ENCODE measurements around the gene UBE2E3. TPM values are rescaled to one million over a fixed set of nuclear protein-coding genes. Genes with fewer than 3 reads are reported as not detected.

UBE2E3 gene
- total RNA-seq, 6 experiments from 2014 or later, result 99.4 to 131 (median 116) TPM

- TF ChIP-seq CTCF (IDR thresholded peaks at IDR 0.05), result no peak
- Mint-ChIP-seq H3K4me3 (no peak overlapping the region), H3K9me3 (no peaks in the 10 kb centered on the region), H3K27me3 (ENCODE audit: insufficient read depth) (no peaks in the 10 kb centered on the region), H3K27ac (no peak overlapping the region), H3K4me1 (ENCODE audit: low read depth) (no peaks in the 10 kb centered on the region), H3K36me3 (ENCODE audit: low read depth) (no peaks in the 10 kb centered on the region)
- DNase-seq, result no peak
Observed at GRCh38 chr2:180943275-180943674, 37.1 kb upstream of the UBE2E3 start.

GRCh38 chr2:180944372-180944771 lies 36.0 kb upstream of the UBE2E3 start:
- Mint-ChIP-seq H3K27me3 (ENCODE audit: insufficient read depth) (no peaks in the 10 kb centered on the region), H3K4me3 (no peak overlapping the region), H3K36me3 (ENCODE audit: low read depth) (no peaks in the 10 kb centered on the region)

GRCh38 chr2:180947208-180947689 lies 33.2 kb upstream of the UBE2E3 start:
- Mint-ChIP-seq H3K9me3 (no peaks in the 10 kb centered on the region), H3K27me3 (ENCODE audit: insufficient read depth) (no peaks in the 10 kb centered on the region), H3K36me3 (ENCODE audit: low read depth) (no peaks in the 10 kb centered on the region), H3K4me3 (no peak overlapping the region), H3K27ac (no peak overlapping the region), H3K4me1 (ENCODE audit: low read depth) (no peaks in the 10 kb centered on the region)
- TF ChIP-seq CTCF (IDR thresholded peaks at IDR 0.05), result no peak
- no peak for DNase-seq

More at GRCh38 chr2:180944372-180944771, 36.0 kb upstream of the UBE2E3 start:
- H3K27ac Mint-ChIP-seq, result no peak overlapping the region
- H3K9me3 Mint-ChIP-seq, result no peaks in the 10 kb centered on the region
- no peaks in the 10 kb centered on the region for H3K4me1 Mint-ChIP-seq (ENCODE audit: low read depth)
- no peak for TF ChIP-seq CTCF (IDR thresholded peaks at IDR 0.05)
- DNase-seq, result no peak

GRCh38 chr2:180949896-180950295 lies 30.5 kb upstream of the UBE2E3 start:
- Mint-ChIP-seq H3K9me3 (no peaks in the 10 kb centered on the region), H3K27ac (no peak overlapping the region), H3K4me3 (no peak overlapping the region), H3K4me1 (ENCODE audit: low read depth) (no peaks in the 10 kb centered on the region), H3K36me3 (ENCODE audit: low read depth) (no peaks in the 10 kb centered on the region), H3K27me3 (ENCODE audit: insufficient read depth) (no peaks in the 10 kb centered on the region)
- DNase-seq, result no peak
- no peak for TF ChIP-seq CTCF (IDR thresholded peaks at IDR 0.05)

GRCh38 chr2:180952082-180952481 lies 28.3 kb upstream of the UBE2E3 start:
- no peak overlapping the region for H3K27ac Mint-ChIP-seq

More at GRCh38 chr2:180952082-180952481, 28.3 kb upstream of the UBE2E3 start:
- DNase-seq, result no peak
- no peak for TF ChIP-seq CTCF (IDR thresholded peaks at IDR 0.05)
- no peaks in the 10 kb centered on the region for H3K9me3 Mint-ChIP-seq
- no peaks in the 10 kb centered on the region for H3K36me3 Mint-ChIP-seq (ENCODE audit: low read depth)
- no peaks in the 10 kb centered on the region for H3K4me1 Mint-ChIP-seq (ENCODE audit: low read depth)
- no peak overlapping the region for H3K4me3 Mint-ChIP-seq
- no peaks in the 10 kb centered on the region for H3K27me3 Mint-ChIP-seq (ENCODE audit: insufficient read depth)

Data from HFFc6 (cell line).